WTC11 (cell line): ENCODE data around the gene BTBD7. TPM values are rescaled to one million over a fixed set of nuclear protein-coding genes. Genes with fewer than 3 reads are reported as not detected.

Experiments used
- ATAC-seq: fragments of 200-7000 bp; cut with Tn5 transposase; 2 replicates; pipeline ENCODE4 v1.10.0; 2021; ENCODE audit warnings: mild to moderate bottlenecking, moderate library complexity
- CTCF ChIA-PET: fragments of 300-600 bp; sonication (Branson Sonifier 250); formaldehyde crosslinking; loops from one replicate; lab custom pipeline; 2021; ENCODE audit warnings: antibody characterized with exemption; lab: Charles Lee
- POLR2A ChIA-PET: fragments of 350-600 bp; sonication (Branson Sonifier 250); formaldehyde crosslinking; loops from one replicate; lab custom pipeline; 2021; ENCODE audit warnings: antibody characterized with exemption; lab: Charles Lee
- DNase-seq: peaks from one replicate; pipeline ENCODE4 v3.0.0; 2021; ENCODE audit warnings: low spot score
- H3K27ac Mint-ChIP-seq: 2 replicates; pipeline ENCODE4 v1.8.0; 2021; ENCODE audit warnings: mixed read lengths
- H3K27me3 Mint-ChIP-seq: 2 replicates; pipeline ENCODE4 v1.8.0; 2021; ENCODE audit warnings: low read depth, mild to moderate bottlenecking, moderate library complexity, mixed read lengths
- H3K36me3 Mint-ChIP-seq: 2 replicates; pipeline ENCODE4 v1.8.0; 2021; ENCODE audit warnings: mixed read lengths
- H3K4me1 Mint-ChIP-seq: 2 replicates; pipeline ENCODE4 v1.8.0; 2022; ENCODE audit warnings: mixed read lengths
- H3K4me3 Mint-ChIP-seq: 2 replicates; pipeline ENCODE4 v1.8.0; 2021; ENCODE audit warnings: mild to moderate bottlenecking, moderate library complexity, mixed read lengths
- H3K9me3 Mint-ChIP-seq: 2 replicates; pipeline ENCODE4 v1.8.0; 2021; ENCODE audit warnings: mixed read lengths
- CREB1 ChIP-seq: sonication (generic); formaldehyde crosslinking; IDR thresholded peaks from 2 replicates; pipeline ENCODE4 v1.8.0; 2023; ENCODE audit warnings: mild to moderate bottlenecking, missing genetic modification reagents
- ETV6 ChIP-seq: sonication (generic); formaldehyde crosslinking; IDR thresholded peaks from 2 replicates; pipeline ENCODE4 v1.8.1; 2022; ENCODE audit warnings: mild to moderate bottlenecking, missing genetic modification reagents
- GTF2I ChIP-seq: fragments of 250-450 bp; sonication (Bioruptor Pico); conservative IDR thresholded peaks from 2 replicates; pipeline ENCODE4 v1.4.0; 2021; ENCODE audit warnings: mild to moderate bottlenecking
- NR2C2 ChIP-seq: sonication (generic); formaldehyde crosslinking; IDR thresholded peaks from 2 replicates; pipeline ENCODE4 v1.8.0; 2022; ENCODE audit warnings: mild to moderate bottlenecking, missing genetic modification reagents
- PRRX2 ChIP-seq: fragments of 250-450 bp; sonication (Bioruptor Pico); IDR thresholded peaks from 2 replicates; pipeline ENCODE4 v1.8.0; 2021; ENCODE audit warnings: mild to moderate bottlenecking
- SMAD3 ChIP-seq: sonication (generic); formaldehyde crosslinking; IDR thresholded peaks from 2 replicates; pipeline ENCODE4 v1.8.0; 2022; ENCODE audit warnings: missing genetic modification reagents, mild to moderate bottlenecking, borderline replicate concordance
- TCF7 ChIP-seq: sonication (generic); formaldehyde crosslinking; IDR thresholded peaks from 2 replicates; pipeline ENCODE4 v1.8.0; 2022; ENCODE audit warnings: mild to moderate bottlenecking, low read depth, missing genetic modification reagents, moderate library complexity
- TEAD1 ChIP-seq: sonication (generic); formaldehyde crosslinking; IDR thresholded peaks from 2 replicates; pipeline ENCODE4 v1.8.0; 2022; ENCODE audit warnings: mild to moderate bottlenecking, missing genetic modification reagents
- TEAD4 ChIP-seq: sonication (generic); formaldehyde crosslinking; IDR thresholded peaks from 2 replicates; pipeline ENCODE4 v1.8.0; 2022; ENCODE audit warnings: mild to moderate bottlenecking, missing genetic modification reagents
- ZNF263 ChIP-seq: sonication (generic); formaldehyde crosslinking; IDR thresholded peaks from 2 replicates; pipeline ENCODE4 v1.8.1; 2022; ENCODE audit warnings: low read depth, mild to moderate bottlenecking, moderate library complexity, missing genetic modification reagents
- total RNA-seq: library from RNA; stranded (reverse); gene quantifications from 3 replicates; pipeline ENCODE4 v1.2.3, GENCODE V29; 2021
- TF ChIP-seq, protein P1 (sequence below): sonication (generic); formaldehyde crosslinking; IDR thresholded peaks from 2 replicates; pipeline ENCODE4 v1.8.1; 2023; ENCODE audit warnings: mild to moderate bottlenecking, missing genetic modification reagents, borderline replicate concordance
- TF ChIP-seq, protein P2 (sequence below): fragments of 250-450 bp; sonication (Bioruptor Pico); IDR thresholded peaks from 2 replicates; pipeline ENCODE4 v1.8.0; 2021; ENCODE audit warnings: mild to moderate bottlenecking
- TF ChIP-seq, protein P3 (sequence below): sonication (generic); formaldehyde crosslinking; IDR thresholded peaks from 2 replicates; pipeline ENCODE4 v1.8.0; 2022; ENCODE audit warnings: mild to moderate bottlenecking, missing genetic modification reagents
- TF ChIP-seq, protein P4 (sequence below): fragments of 250-450 bp; sonication (Bioruptor Pico); IDR thresholded peaks from 2 replicates; pipeline ENCODE4 v1.9.0; 2021; ENCODE audit warnings: mild to moderate bottlenecking, borderline replicate concordance
- TF ChIP-seq, protein P5 (sequence below): sonication (generic); formaldehyde crosslinking; IDR thresholded peaks from 2 replicates; pipeline ENCODE4 v1.8.1; 2022; ENCODE audit warnings: low read depth, missing genetic modification reagents, borderline replicate concordance
- TF ChIP-seq, protein P6 (sequence below): fragments of 250-450 bp; sonication (Bioruptor Pico); IDR thresholded peaks from 2 replicates; pipeline ENCODE4 v1.9.0; 2021; ENCODE audit warnings: moderate library complexity, mild to moderate bottlenecking, inconsistent platforms, borderline replicate concordance

The BTBD7 gene
- total RNA-seq, 1 experiment from 2014 or later, result 34.1 TPM

DNA sequence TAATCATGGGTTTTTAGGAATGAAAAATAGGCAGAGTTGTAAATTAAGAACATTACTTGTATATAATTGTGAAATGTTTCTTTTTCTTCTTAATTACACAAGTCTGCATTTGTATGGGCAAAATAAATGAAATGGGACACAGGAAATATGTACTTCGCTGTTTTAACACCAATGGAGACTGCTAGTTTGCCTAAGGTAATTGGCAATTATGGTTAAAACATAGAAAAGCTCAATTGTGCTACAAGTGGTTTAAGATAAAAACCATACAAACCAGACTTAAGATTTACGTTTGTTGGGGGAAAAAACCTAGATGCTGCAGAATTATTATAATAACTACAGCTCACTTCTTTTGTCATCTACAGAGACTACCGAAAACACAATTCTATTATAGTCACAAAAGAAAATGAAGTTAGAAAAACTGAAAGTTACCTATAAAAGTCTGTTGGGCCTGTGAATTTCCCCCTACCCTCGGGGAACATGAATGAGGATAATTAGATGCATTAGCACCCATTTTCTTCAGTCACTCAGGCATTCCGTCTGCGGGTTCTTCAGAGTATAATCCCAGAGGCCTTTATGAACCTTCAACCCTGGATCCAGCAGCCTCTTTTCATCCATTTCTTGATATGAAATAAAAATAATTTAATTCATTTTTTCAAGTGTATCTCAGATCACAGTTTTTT, 37.2 kb downstream of the BTBD7 start (continued):
- TF ChIP-seq, protein P1, sequence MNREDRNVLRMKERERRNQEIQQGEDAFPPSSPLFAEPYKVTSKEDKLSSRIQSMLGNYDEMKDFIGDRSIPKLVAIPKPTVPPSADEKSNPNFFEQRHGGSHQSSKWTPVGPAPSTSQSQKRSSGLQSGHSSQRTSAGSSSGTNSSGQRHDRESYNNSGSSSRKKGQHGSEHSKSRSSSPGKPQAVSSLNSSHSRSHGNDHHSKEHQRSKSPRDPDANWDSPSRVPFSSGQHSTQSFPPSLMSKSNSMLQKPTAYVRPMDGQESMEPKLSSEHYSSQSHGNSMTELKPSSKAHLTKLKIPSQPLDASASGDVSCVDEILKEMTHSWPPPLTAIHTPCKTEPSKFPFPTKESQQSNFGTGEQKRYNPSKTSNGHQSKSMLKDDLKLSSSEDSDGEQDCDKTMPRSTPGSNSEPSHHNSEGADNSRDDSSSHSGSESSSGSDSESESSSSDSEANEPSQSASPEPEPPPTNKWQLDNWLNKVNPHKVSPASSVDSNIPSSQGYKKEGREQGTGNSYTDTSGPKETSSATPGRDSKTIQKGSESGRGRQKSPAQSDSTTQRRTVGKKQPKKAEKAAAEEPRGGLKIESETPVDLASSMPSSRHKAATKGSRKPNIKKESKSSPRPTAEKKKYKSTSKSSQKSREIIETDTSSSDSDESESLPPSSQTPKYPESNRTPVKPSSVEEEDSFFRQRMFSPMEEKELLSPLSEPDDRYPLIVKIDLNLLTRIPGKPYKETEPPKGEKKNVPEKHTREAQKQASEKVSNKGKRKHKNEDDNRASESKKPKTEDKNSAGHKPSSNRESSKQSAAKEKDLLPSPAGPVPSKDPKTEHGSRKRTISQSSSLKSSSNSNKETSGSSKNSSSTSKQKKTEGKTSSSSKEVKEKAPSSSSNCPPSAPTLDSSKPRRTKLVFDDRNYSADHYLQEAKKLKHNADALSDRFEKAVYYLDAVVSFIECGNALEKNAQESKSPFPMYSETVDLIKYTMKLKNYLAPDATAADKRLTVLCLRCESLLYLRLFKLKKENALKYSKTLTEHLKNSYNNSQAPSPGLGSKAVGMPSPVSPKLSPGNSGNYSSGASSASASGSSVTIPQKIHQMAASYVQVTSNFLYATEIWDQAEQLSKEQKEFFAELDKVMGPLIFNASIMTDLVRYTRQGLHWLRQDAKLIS (CRISPR knock-in tag), result no peak
- TF ChIP-seq ETV6 (CRISPR knock-in tag) (no peak), TCF7 (CRISPR knock-in tag) (no peak), TEAD4 (CRISPR knock-in tag) (no peak)

DNA sequence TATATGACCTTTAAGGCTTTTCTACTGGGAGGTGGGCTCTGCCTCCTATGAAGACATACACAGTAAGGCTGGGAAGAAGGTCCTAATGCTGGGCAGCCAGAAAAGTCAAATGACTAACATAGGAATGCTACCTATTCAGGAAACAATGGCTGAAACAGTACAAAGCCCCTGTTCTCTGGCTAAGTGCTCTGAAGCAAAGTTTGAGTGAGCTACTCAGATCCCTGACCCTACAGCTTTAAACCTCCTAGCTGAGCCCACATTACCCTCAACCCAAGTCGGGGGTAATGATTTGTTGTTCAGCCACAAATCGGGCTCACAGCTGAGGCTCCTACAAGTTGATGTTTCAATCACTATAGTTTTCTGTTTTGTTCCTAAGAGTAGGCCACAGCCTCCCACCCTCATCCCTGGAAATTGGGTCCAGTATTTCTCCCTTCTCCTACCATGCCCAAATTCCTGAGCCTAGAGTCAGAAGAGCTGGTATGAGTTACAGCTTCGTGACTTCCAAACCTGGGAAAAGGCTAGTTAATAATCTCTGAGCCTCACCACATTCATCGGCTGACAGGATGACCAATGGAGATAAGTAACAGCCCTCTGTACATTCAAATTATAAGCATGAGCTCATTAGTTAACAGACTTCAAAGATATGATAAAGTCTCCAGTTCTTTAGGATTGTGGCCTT, 46.5 kb downstream of the BTBD7 start:
- Mint-ChIP-seq H3K27me3 (no peaks in the 10 kb centered on the region), H3K36me3 (peaks cover 4% of the 10 kb centered on the region; the same call in 1 of the 2 replicates), H3K4me1 (peaks cover 2% of the 10 kb centered on the region; the same call in 1 of the 2 replicates), H3K27ac (peak overlapping the region; percentile 53; the same call in 1 of the 2 replicates), H3K9me3 (no peaks in the 10 kb centered on the region), H3K4me3 (no peak overlapping the region)
- TF ChIP-seq, protein P2, sequence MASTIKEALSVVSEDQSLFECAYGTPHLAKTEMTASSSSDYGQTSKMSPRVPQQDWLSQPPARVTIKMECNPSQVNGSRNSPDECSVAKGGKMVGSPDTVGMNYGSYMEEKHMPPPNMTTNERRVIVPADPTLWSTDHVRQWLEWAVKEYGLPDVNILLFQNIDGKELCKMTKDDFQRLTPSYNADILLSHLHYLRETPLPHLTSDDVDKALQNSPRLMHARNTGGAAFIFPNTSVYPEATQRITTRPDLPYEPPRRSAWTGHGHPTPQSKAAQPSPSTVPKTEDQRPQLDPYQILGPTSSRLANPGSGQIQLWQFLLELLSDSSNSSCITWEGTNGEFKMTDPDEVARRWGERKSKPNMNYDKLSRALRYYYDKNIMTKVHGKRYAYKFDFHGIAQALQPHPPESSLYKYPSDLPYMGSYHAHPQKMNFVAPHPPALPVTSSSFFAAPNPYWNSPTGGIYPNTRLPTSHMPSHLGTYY (CRISPR knock-in tag), result no peak
- TF ChIP-seq, protein P3, sequence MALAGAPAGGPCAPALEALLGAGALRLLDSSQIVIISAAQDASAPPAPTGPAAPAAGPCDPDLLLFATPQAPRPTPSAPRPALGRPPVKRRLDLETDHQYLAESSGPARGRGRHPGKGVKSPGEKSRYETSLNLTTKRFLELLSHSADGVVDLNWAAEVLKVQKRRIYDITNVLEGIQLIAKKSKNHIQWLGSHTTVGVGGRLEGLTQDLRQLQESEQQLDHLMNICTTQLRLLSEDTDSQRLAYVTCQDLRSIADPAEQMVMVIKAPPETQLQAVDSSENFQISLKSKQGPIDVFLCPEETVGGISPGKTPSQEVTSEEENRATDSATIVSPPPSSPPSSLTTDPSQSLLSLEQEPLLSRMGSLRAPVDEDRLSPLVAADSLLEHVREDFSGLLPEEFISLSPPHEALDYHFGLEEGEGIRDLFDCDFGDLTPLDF, result no peak
- TF ChIP-seq, protein P4, sequence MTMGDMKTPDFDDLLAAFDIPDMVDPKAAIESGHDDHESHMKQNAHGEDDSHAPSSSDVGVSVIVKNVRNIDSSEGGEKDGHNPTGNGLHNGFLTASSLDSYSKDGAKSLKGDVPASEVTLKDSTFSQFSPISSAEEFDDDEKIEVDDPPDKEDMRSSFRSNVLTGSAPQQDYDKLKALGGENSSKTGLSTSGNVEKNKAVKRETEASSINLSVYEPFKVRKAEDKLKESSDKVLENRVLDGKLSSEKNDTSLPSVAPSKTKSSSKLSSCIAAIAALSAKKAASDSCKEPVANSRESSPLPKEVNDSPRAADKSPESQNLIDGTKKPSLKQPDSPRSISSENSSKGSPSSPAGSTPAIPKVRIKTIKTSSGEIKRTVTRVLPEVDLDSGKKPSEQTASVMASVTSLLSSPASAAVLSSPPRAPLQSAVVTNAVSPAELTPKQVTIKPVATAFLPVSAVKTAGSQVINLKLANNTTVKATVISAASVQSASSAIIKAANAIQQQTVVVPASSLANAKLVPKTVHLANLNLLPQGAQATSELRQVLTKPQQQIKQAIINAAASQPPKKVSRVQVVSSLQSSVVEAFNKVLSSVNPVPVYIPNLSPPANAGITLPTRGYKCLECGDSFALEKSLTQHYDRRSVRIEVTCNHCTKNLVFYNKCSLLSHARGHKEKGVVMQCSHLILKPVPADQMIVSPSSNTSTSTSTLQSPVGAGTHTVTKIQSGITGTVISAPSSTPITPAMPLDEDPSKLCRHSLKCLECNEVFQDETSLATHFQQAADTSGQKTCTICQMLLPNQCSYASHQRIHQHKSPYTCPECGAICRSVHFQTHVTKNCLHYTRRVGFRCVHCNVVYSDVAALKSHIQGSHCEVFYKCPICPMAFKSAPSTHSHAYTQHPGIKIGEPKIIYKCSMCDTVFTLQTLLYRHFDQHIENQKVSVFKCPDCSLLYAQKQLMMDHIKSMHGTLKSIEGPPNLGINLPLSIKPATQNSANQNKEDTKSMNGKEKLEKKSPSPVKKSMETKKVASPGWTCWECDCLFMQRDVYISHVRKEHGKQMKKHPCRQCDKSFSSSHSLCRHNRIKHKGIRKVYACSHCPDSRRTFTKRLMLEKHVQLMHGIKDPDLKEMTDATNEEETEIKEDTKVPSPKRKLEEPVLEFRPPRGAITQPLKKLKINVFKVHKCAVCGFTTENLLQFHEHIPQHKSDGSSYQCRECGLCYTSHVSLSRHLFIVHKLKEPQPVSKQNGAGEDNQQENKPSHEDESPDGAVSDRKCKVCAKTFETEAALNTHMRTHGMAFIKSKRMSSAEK, result no peak
- no peak for TF ChIP-seq SMAD3
- TF ChIP-seq, protein P5, sequence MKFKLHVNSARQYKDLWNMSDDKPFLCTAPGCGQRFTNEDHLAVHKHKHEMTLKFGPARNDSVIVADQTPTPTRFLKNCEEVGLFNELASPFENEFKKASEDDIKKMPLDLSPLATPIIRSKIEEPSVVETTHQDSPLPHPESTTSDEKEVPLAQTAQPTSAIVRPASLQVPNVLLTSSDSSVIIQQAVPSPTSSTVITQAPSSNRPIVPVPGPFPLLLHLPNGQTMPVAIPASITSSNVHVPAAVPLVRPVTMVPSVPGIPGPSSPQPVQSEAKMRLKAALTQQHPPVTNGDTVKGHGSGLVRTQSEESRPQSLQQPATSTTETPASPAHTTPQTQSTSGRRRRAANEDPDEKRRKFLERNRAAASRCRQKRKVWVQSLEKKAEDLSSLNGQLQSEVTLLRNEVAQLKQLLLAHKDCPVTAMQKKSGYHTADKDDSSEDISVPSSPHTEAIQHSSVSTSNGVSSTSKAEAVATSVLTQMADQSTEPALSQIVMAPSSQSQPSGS, result no peak
- no peak for TF ChIP-seq GTF2I (CRISPR knock-in tag)
- TF ChIP-seq, protein P1 (CRISPR knock-in tag), result no peak
- TF ChIP-seq, protein P6, sequence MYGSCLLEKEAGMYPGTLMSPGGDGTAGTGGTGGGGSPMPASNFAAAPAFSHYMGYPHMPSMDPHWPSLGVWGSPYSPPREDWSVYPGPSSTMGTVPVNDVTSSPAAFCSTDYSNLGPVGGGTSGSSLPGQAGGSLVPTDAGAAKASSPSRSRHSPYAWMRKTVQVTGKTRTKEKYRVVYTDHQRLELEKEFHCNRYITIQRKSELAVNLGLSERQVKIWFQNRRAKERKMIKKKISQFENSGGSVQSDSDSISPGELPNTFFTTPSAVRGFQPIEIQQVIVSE (CRISPR knock-in tag), result no peak
- TF ChIP-seq ZNF263 (CRISPR knock-in tag), result no peak
- TF ChIP-seq CREB1, result no peak
- TF ChIP-seq NR2C2 (CRISPR knock-in tag), result no peak
- TF ChIP-seq PRRX2 (CRISPR knock-in tag), result no peak
- no peak for TF ChIP-seq TEAD1 (CRISPR knock-in tag)
- no peak for DNase-seq
- ChIA-PET CTCF (interaction anchor here (1.3 kb wide), 1 partner anchor 14 kb away, joined by 3 read pairs; no protein-coding TSS in a partner anchor), POLR2A (no interaction called here)
- ATAC-seq, result peak; percentile 50; the same call in 1 of the 2 replicates
